ENCODE results near the gene PAK5.

PAK5 gene

GRCh38 chr20:9838378-9839295 is at the start of gene PAK5:
TSS of gene PAK5 (minus strand) at chr20:9839076. CDS start at chr20:9644328, 194,748 bp downstream.
- DNase-seq: no peak

DNA sequence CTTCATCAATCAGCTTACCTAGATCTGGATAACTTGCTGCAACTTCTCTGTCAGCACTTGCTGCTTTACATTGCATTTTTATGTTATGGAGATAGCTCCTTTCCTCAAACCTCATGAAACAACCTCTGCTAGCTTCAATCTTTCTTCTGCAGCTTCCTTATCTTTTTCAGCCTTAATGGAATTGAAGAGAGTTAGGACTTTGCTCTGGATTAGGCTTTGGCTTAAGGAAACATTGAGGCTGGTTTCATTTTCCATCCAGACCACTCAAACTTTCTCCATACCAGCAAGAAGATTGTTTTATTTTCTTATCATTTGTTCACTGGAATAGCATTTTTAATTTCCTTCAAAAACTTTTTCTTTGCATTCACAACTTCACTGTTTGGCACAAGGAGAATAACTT is 48.8 kb upstream of the PAK5 start:
- DNase-seq: no peak

- DNase-seq: no peak
Measured at GRCh38 chr20:9886227-9886626, 47.4 kb upstream of the PAK5 start.

- no peak for DNase-seq
Measured at GRCh38 chr20:9884666-9885065, 45.8 kb upstream of the PAK5 start.

- no peak for DNase-seq
Measured at GRCh38 chr20:9884061-9884460, 45.2 kb upstream of the PAK5 start.

DNA sequence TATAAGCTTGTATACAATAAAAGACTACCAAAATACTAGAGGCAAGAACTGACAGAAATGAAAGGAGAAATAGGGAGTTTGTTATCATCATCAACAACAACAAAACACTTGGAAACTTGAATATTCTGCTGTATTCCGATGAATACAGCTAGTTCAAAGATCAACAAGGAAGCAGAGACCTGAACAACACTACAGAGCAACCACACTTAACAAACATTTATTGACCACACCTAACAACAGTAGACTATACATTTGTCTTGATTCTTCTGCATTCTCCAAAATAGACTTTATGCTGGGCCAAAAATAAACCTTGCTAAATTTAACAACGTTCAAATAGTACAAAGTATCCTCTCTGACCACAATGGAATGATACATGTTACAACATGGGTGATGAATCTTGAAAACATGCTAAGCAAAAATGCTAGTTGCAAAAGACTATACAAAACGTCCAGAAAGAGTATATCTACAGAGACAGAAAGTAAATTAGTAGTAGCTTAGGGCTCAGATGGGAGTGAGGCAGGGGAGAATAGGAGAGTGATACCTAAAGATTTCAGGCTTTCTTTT is 39.1 kb upstream of the PAK5 start:
- no peak for DNase-seq

DNA sequence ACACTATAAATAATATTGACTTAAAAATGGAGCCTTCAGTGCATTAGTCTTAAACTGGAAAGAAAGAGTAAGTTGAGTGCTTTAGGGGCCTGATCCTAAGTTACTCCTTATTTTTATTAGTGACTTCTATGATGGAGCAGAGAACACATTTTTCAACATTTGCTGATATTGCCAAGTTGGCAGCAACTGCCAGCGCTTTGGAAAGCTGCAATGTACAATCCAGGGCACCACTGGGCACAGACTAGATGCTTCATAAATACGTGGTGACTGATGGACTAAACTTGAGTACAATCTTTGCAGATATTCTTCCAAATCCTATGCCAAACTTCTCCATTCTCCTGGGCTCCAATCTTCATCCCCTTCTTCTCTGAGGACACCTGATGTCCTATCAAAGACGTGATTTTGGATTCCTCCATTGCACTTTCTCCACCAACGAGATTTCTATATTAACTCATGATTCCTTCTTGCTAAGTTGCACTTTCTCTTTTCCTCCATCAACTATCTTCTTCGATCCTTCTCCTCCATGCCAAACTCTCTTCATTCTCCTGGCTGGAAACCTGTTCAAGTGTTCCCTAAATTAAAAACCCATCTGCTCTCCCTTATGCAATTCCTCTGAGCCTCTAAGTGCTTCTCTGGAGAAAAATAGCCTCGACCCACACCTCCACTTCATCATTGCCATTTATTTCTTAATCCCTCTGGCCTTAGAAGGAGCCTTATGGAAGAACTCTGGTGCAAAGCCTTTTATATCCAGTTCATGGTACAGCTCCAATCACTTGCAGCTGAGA is 28.5 kb upstream of the PAK5 start:
- DNase-seq: no peak

- DNase-seq: no peak
Measured at GRCh38 chr20:9852566-9852965, 13.7 kb upstream of the PAK5 start.

- no peak for DNase-seq
Measured at GRCh38 chr20:9839626-9840025, 750 bp upstream of the PAK5 start.

DNA sequence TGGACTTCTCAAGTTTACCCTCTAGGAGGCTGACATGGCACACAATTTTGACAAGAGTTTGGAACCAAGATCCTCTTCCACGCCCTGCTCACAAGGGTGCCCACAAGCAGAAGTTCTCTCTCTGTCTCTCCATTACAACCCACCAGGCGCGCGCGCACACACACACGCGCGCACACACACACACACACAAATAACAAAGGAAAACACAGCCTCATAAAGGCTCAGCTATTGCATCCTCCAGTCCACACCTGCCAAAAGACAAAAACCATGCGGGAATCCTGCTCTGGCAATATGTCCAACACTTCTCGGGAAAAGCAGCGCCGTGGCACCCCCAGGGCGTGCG is 870 bp downstream of the PAK5 start:
- DNase-seq: no peak

- no peak for DNase-seq
Measured at GRCh38 chr20:9837634-9838033, 1.2 kb downstream of the PAK5 start.

- DNase-seq: no peak
Measured at GRCh38 chr20:9835302-9835701, 3.6 kb downstream of the PAK5 start.

DNA sequence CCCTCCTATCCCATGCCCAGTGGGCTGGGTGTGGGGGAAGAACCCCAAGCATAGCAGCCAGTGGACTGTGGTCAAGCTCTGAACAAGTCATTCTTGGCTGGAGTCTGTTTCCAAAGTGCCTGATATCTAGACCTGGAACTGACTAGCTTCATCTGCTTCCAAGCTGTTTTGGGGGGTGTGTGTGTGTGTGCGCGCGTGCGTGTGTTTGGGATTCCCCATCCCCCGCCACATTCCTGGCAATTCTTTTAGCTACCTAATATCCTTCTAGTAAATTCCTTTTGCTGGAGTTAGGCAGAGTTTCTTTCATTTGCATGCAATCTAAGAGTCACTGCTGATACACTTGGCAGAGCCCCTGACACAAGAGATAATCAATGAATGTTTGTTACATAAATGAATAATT is 7.8 kb downstream of the PAK5 start:
- DNase-seq: no peak

GRCh38 chr20:9829835-9830234 is 9.0 kb downstream of the PAK5 start:
- DNase-seq: no peak

DNA sequence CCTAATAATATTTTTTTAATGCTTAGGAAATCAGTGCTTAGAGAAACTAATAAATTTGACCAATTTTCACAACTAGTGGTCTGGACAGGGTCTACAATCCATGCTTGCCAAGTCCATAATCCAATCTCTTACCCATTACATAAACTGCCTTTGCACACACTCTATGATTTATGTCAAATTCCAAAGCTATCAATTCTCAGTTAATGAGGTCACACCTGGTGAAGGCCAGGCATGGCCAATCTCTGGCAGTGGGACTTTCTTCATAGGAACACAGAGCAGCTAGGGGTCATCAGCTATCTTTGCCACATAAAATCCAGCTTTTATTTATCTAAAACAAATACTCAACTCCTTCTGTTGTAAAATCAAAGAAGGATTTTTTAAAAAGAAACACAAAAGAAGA is 21.2 kb downstream of the PAK5 start:
- DNase-seq: no peak

DNA sequence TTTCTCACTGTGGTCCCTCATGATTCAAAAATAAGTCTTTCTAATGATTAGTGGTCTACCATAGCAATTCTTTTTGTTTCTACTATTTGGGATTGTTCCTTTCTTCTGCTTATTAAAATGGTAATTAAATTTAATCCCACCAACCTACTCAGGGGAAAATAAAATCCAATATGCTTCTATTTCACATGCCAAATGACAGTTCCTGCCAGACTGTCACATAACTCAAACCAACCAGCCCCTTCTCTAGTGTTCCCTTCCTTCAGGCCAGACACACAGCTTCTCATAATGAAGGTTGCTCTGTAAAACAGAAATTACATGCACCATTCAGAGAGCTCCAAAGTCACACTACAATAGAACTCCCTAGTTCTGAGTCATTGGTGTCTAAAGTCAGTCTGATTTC is 23.2 kb downstream of the PAK5 start:
- no peak for DNase-seq

DNA sequence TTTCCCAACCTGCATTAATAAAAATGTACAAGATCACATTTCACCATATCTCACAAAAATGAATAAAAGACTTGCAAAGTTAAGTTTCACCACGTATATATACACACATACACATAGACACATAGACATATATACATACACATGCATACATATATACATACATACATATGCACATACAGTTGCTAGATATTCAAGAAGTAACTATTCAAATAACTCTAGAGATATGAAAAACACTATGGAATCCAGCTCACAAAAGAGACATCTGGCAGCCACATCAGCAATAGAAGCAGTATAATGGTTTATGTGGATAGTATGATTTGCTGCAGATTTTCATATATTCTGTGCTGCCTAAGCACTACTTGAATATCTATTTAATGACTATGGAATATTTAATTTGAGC is 28.1 kb downstream of the PAK5 start:
- DNase-seq: no peak

DNA sequence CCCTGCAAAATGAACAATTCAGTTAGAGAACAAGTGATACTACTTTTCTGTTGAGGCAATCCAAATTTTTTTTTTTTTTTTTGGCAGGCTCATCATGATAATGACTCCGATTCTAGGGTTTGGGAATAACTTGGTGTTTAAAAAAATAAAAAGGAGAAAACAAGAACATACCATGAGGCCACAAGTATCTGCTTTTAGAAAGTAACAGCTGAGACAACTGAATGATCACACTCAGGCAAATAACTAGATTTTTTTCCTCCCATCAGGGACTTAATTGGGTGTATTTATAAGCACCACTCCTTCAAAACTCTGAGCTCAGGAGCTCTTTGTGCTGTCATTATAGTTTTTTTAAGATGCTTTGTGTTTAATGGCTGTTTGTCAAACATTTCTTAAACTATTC is 29.6 kb downstream of the PAK5 start:
- no peak for DNase-seq

- DNase-seq: no peak
Measured at GRCh38 chr20:9808166-9808565, 30.7 kb downstream of the PAK5 start.

GRCh38 chr20:9807136-9807535 is 31.7 kb downstream of the PAK5 start:
- no peak for DNase-seq

DNA sequence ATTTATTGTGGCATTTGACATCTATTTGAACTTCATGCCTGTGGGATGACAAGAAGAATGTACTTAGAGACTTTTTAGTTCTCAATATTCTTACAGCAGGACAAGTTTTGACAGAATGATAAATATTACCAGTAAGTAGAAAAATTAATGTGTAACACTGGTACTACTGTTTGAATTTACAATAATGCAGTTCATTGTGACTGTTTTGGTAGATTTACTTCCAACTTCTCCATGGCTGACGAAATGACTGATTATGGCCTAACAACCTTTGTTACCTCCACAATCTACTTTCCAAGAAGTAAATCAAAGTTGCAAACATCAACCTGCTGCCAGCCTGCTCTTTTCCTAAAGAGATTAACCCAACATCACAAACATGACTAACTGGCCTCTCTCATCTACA is 38.5 kb downstream of the PAK5 start:
- DNase-seq: no peak

DNA sequence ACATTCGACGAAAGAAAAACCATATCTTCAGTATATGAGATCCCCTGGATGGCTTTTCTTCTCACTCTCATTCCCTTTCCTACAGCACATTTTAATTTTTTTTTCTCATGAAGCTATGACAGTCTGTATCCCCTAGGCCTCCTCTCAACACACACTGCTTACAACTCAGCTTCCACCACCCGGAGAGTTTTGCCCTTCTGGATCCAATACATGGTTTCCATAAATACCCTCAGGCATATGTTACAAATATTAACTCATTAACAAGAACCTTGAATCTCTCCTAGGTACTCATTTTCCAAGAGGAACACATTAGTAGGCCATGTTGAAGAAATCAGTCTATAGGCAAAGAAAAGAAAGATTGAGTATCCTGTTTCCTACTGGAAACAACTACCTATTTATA is 44.0 kb downstream of the PAK5 start:
- no peak for DNase-seq

DNA sequence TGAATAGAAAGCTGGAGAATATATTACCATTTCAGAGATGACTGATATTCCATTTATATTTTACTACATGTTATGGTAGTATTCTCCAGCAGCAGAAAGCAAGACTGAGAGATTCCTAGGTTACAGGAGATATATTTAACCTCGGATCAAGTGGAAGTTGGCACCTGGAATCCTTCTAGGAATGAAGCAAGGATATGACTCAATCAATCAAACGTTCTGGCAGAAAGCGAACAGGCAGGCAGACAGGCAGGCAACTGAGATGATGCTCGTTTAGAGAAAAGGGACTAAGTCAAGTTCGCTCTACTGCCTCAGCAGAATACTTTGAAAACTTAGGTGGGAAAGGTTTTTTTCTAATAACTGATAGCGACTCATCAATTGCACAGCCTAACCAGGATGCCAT is 46.2 kb downstream of the PAK5 start:
- no peak for DNase-seq

DNA sequence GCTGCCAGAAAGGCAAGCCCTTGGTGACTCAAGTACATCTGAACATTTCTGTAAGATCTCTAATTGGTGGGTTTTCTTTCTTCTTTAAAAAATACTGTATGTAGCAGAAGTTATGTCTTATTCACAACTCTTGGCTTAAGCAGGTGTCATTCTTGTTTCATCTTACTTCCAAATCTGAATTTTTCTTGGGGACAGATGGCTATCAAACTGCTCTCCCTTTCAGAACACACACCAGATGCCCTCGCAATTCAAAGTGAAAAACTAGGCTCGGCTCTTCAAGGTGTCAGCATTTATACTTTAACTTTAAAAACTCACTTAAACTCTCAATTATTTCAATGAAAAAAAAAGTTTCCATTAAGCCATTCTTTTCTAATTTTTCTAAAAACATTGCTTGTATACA is 49.7 kb downstream of the PAK5 start:
- DNase-seq: no peak
